Measurements from ENCODE around the gene ARPIN. TPM values are rescaled to one million over a fixed set of nuclear protein-coding genes. Genes with fewer than 3 reads are reported as not detected.

The ARPIN gene
- total RNA-seq, 2 experiments from 2014 or later, result not detected

- ATAC-seq (peak; percentile 49), DNase-seq (no peak)
- intact Hi-C loops (cut with DNase I, micrococcal nuclease), result no loop called here
- H3K36me3 Mint-ChIP-seq (ENCODE audit: low read depth), result no peaks in the 10 kb centered on the region
- ChIA-PET POLR2A (no interaction called here), CTCF (no interaction called here)
- no peaks in the 10 kb centered on the region for H3K4me1 Mint-ChIP-seq
- H3K27me3 Mint-ChIP-seq, result peaks cover 15% of the 10 kb centered on the region
- H3K4me3 Mint-ChIP-seq, result no peak overlapping the region
- H3K9me3 Mint-ChIP-seq (ENCODE audit: low read depth), result no peaks in the 10 kb centered on the region
- no peak overlapping the region for H3K27ac Mint-ChIP-seq
Observed at GRCh38 chr15:89907289-89907688, 5.5 kb downstream of the ARPIN start.

- H3K27ac Mint-ChIP-seq, result no peak overlapping the region
- H3K4me3 Mint-ChIP-seq, result no peak overlapping the region
- no peaks in the 10 kb centered on the region for H3K4me1 Mint-ChIP-seq
- ChIA-PET POLR2A (no interaction called here), CTCF (interaction anchor here (0.9 to 1.5 kb wide), 2 partner anchors 31 to 145 kb away, joined by 3 read pairs; no protein-coding TSS in a partner anchor)
- H3K27me3 Mint-ChIP-seq, result peaks cover 3% of the 10 kb centered on the region
- no peaks in the 10 kb centered on the region for H3K36me3 Mint-ChIP-seq (ENCODE audit: low read depth)
- DNase-seq (no peak), ATAC-seq (no peak)
- no peaks in the 10 kb centered on the region for H3K9me3 Mint-ChIP-seq (ENCODE audit: low read depth)
- intact Hi-C loops (cut with DNase I, micrococcal nuclease), result no loop called here
Observed at GRCh38 chr15:89905846-89906378, 6.8 kb downstream of the ARPIN start.

DNA sequence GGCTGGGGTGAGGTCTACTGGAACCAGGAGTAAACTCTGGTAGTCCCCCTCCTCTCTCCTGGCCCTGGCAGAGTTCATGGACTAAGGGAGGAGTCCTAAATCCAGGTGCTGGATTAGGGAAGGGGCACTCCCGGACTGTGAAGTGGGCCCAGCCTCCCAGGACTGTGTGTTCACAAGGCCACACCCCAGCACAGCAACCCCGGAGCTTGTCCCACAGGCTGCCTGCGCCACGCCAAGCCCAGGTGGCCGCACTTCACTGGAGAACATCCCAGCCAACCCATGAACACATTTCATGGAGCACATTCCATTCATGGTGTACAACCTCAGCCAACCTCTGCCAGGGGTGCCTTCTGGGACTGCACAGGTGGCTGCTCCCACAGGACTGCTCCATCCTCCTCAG lies 8.2 kb downstream of the ARPIN start:
- Mint-ChIP-seq H3K27ac (no peak overlapping the region), H3K9me3 (ENCODE audit: low read depth) (no peaks in the 10 kb centered on the region), H3K36me3 (ENCODE audit: low read depth) (no peaks in the 10 kb centered on the region), H3K4me1 (no peaks in the 10 kb centered on the region), H3K4me3 (no peak overlapping the region), H3K27me3 (no peaks in the 10 kb centered on the region)
- ATAC-seq (no peak), DNase-seq (no peak)
- intact Hi-C loops (cut with DNase I, micrococcal nuclease), result no loop called here
- ChIA-PET CTCF (no interaction called here), POLR2A (no interaction called here)

DNA sequence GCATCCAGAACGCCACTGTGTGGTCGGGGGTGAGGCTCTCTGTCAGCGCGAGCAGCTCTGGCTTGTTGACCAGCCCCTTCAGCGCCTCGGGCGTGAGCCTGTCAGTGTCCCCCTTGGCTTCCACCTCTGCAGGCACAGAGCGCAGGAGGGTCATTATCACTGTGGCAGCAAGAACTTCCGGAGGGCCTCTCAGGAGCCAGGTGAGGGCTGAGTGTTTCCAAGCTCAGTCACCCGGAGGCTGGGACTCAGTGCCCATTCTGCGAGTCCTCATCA lies 9.0 kb downstream of the ARPIN start:
- Mint-ChIP-seq H3K27me3 (no peaks in the 10 kb centered on the region), H3K4me1 (no peaks in the 10 kb centered on the region), H3K36me3 (ENCODE audit: low read depth) (no peaks in the 10 kb centered on the region), H3K27ac (no peak overlapping the region), H3K9me3 (ENCODE audit: low read depth) (no peaks in the 10 kb centered on the region), H3K4me3 (no peak overlapping the region)
- POLR2A ChIA-PET, result no interaction called here
- DNase-seq, result no peak
- ATAC-seq, result no peak
- CTCF ChIA-PET, result interaction anchor here (0.7 kb wide), 1 partner anchor 446 kb away, joined by 3 read pairs; no protein-coding TSS in a partner anchor
- intact Hi-C loops (cut with DNase I, micrococcal nuclease), result no loop called here

DNA sequence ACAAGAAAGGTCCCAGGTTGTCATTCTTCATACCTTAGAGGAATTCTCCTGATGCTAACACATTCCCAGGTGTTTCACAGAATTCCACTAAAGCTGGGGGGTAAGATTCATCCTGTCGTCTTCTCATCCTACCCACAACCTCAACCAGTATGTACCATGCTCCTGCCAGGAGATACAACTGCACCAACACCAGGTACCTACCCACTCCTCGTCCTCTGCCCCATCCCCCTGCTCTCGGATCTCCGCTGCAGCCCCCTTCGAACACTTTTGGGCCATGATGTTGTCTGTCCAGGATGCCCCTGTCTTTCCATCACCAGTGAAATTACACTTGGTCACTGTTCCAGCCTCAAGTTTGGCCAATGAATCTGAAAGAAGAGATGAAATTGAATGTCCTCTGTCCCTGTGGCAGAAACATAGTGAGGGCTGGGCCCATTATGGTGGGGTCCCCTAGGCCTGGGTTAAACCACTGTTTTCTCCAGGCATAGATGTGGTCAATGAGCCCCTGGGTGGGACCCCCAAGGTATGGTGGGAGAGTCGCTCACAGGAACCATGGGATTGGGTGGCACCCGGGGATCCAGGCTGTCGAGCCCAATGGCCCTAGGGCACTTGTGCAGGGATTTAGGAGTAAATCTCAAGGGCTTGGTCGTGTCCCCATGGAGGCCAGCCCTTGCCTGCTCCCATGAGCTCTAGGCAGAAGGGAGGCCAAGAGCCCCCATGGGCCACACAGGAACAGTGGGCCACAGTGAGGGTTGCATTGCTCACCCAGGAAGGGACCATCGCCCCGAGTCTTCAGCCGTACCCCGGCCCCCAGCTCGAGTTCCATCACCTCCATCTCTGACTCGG lies 9.5 kb downstream of the ARPIN start:
- ChIA-PET CTCF (interaction anchor here (0.7 kb wide), 1 partner anchor 445 kb away, joined by 3 read pairs; no protein-coding TSS in a partner anchor), POLR2A (no interaction called here)
- no peaks in the 10 kb centered on the region for H3K4me1 Mint-ChIP-seq
- no peak for ATAC-seq
- no peaks in the 10 kb centered on the region for H3K36me3 Mint-ChIP-seq (ENCODE audit: low read depth)
- no peak overlapping the region for H3K4me3 Mint-ChIP-seq
- H3K27me3 Mint-ChIP-seq, result no peaks in the 10 kb centered on the region
- H3K27ac Mint-ChIP-seq, result no peak overlapping the region
- DNase-seq, result no peak
- H3K9me3 Mint-ChIP-seq (ENCODE audit: low read depth), result no peaks in the 10 kb centered on the region
- intact Hi-C loops (cut with DNase I, micrococcal nuclease), result no loop called here

GRCh38 chr15:89900849-89901248 lies 11.9 kb downstream of the ARPIN start:
- Mint-ChIP-seq H3K4me3 (no peak overlapping the region), H3K36me3 (ENCODE audit: low read depth) (no peaks in the 10 kb centered on the region), H3K27me3 (no peaks in the 10 kb centered on the region), H3K4me1 (peaks cover 11% of the 10 kb centered on the region), H3K27ac (no peak overlapping the region), H3K9me3 (ENCODE audit: low read depth) (no peaks in the 10 kb centered on the region)
- DNase-seq, result no peak
- POLR2A ChIA-PET, result no interaction called here
- CTCF ChIA-PET, result interaction anchor here (0.7 to 1.9 kb wide), 4 partner anchors 26 to 330 kb away, joined by 3 to 6 read pairs (median 4); no protein-coding TSS in a partner anchor
- ATAC-seq, result no peak
- intact Hi-C loops (cut with DNase I, micrococcal nuclease), result no loop called here

GRCh38 chr15:89899951-89900567 lies 12.7 kb downstream of the ARPIN start:
- POLR2A ChIA-PET, result no interaction called here
- H3K27ac Mint-ChIP-seq, result no peak overlapping the region
- no peaks in the 10 kb centered on the region for H3K9me3 Mint-ChIP-seq (ENCODE audit: low read depth)
- DNase-seq (no peak), ATAC-seq (no peak)
- peaks cover 13% of the 10 kb centered on the region for H3K4me1 Mint-ChIP-seq
- no peaks in the 10 kb centered on the region for H3K36me3 Mint-ChIP-seq (ENCODE audit: low read depth)
- no peaks in the 10 kb centered on the region for H3K27me3 Mint-ChIP-seq
- H3K4me3 Mint-ChIP-seq, result no peak overlapping the region
- intact Hi-C loops (cut with DNase I, micrococcal nuclease), result no loop called here
- CTCF ChIA-PET, result interaction anchor here (0.7 to 2.1 kb wide), 4 partner anchors 25 to 171 kb away, joined by 3 to 15 read pairs (median 6); no protein-coding TSS in a partner anchor

GRCh38 chr15:89899295-89899945 lies 13.3 kb downstream of the ARPIN start:
- Mint-ChIP-seq H3K4me3 (no peak overlapping the region), H3K27ac (no peak overlapping the region), H3K36me3 (ENCODE audit: low read depth) (no peaks in the 10 kb centered on the region), H3K4me1 (peaks cover 15% of the 10 kb centered on the region), H3K9me3 (ENCODE audit: low read depth) (no peaks in the 10 kb centered on the region), H3K27me3 (no peaks in the 10 kb centered on the region)
- ChIA-PET CTCF (interaction anchor here (2.1 kb wide), 1 partner anchor 172 kb away, joined by 15 read pairs; no protein-coding TSS in a partner anchor), POLR2A (no interaction called here)
- ATAC-seq (no peak), DNase-seq (no peak)
- intact Hi-C loops (cut with DNase I, micrococcal nuclease), result no loop called here

DNA sequence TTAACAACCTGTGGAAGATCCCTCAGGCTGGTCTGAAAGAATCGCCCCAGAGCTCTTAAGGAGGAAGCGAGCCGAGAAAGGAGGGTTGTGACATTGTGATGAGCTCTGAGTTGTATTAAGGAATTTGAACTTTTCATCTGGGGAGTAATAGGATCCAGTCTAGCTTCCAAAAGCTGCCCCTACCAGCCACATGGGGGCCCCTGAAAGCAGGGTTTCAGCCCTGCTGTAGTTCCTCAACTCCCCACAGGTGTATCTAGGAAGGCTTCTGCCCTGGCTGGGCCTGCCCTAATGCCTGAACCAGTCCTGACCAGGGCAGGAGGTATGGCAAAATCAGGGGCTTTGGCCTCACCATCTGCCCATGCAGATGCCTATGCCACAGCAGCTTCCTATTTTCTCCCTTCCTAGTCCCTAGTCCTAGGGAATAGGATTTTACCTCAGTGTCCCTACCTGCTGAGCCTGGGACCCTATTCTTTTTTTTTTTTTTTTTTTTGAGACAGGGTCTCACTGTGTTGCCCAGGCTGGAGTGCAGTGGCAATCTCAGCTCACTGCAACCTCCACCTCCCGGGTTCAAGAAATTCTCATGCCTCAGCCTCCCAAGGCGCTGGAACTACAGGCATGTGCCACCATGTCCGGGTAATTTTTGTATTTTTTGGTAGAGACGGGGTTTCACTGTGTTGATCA lies 14.0 kb downstream of the ARPIN start:
- no peaks in the 10 kb centered on the region for H3K36me3 Mint-ChIP-seq (ENCODE audit: low read depth)
- no peaks in the 10 kb centered on the region for H3K27me3 Mint-ChIP-seq
- POLR2A ChIA-PET, result no interaction called here
- intact Hi-C loops (cut with DNase I, micrococcal nuclease), result loop anchor here (1.0 kb wide), 2 partner anchors 173 to 189 kb away; no protein-coding TSS in a partner anchor
- DNase-seq, result peak; percentile 65
- H3K27ac Mint-ChIP-seq, result no peak overlapping the region
- H3K4me1 Mint-ChIP-seq, result peaks cover 15% of the 10 kb centered on the region
- no peak overlapping the region for H3K4me3 Mint-ChIP-seq
- CTCF ChIA-PET, result interaction anchor here (0.5 to 2.1 kb wide), 17 partner anchors 14 to 420 kb away, joined by 3 to 15 read pairs (median 4); partner anchors contain the start of gene ARPIN
- no peaks in the 10 kb centered on the region for H3K9me3 Mint-ChIP-seq (ENCODE audit: low read depth)
- ATAC-seq, result peak; percentile 45

DNA sequence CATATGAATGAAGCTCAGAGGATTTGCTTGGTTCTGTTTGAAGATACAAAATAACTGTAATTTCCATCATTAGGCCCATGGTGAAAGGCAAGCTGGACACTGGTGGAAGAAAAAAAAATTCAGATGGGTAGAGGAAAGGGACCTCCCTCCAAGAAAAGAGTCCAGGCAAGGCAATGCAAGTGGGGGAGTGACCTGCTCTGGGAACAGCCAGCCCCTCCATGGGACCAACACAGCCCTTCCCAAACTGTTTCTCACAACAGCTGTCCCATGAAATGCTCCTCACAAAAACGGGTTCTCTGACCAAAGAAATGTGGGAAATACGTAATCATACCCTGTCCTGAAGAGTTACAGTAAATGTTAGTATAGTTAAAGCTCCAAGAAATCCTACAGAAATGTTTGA lies 14.6 kb downstream of the ARPIN start:
- H3K36me3 Mint-ChIP-seq (ENCODE audit: low read depth), result no peaks in the 10 kb centered on the region
- POLR2A ChIA-PET, result no interaction called here
- DNase-seq, result no peak
- H3K27me3 Mint-ChIP-seq, result no peaks in the 10 kb centered on the region
- H3K4me3 Mint-ChIP-seq, result no peak overlapping the region
- no peaks in the 10 kb centered on the region for H3K9me3 Mint-ChIP-seq (ENCODE audit: low read depth)
- no peak for ATAC-seq
- H3K4me1 Mint-ChIP-seq, result peaks cover 15% of the 10 kb centered on the region
- no peak overlapping the region for H3K27ac Mint-ChIP-seq
- CTCF ChIA-PET, result interaction anchor here (0.5 to 2.1 kb wide), 19 partner anchors 15 to 421 kb away, joined by 3 to 15 read pairs (median 4); partner anchors contain the start of gene ARPIN
- intact Hi-C loops (cut with DNase I, micrococcal nuclease), result loop anchor here (1.0 kb wide), 2 partner anchors 173 to 189 kb away; no protein-coding TSS in a partner anchor
